Right atrium auricular region (tissue), 2 donors: Measurements from ENCODE around the gene COA8. TPM values are rescaled to one million over a fixed set of nuclear protein-coding genes. Genes with fewer than 3 reads are reported as not detected.

ENCODE experiments used
- DNase-seq: peaks from one replicate; pipeline ENCODE4 v3.0.0-alpha.2; 2019; ENCODE audit warnings: low spot score
- H3K27ac ChIP-seq, 2 donors: fragments of 200-600 bp; sonication (generic); 1 replicate in 1 of 2; 2 replicates in 1 of 2; pipeline ENCODE4 v1.5.1; 2016 to 2019
- H3K27me3 ChIP-seq, 2 donors: fragments of 200-600 bp; sonication (generic); one replicate each; pipeline versions ENCODE4 v1.5.1 to v1.6.0; 2017 to 2019
- H3K36me3 ChIP-seq: fragments of 200-600 bp; sonication (generic); one replicate; pipeline ENCODE4 v1.5.1; 2016
- H3K4me1 ChIP-seq, 2 donors: fragments of 200-600 bp; sonication (generic); one replicate each; pipeline versions ENCODE4 v1.5.1 to v1.6.0; 2017 to 2019
- H3K4me3 ChIP-seq, 2 donors: fragments of 200-600 bp; sonication (generic); 1 replicate in 1 of 2; 2 replicates in 1 of 2; pipeline ENCODE4 v1.5.1; 2017 to 2019; ENCODE audit warnings: mild to moderate bottlenecking in 1 of 2, moderate library complexity in 1 of 2
- H3K9me3 ChIP-seq, 2 donors: fragments of 200-600 bp; sonication (generic); one replicate each; pipeline ENCODE4 v1.5.1; 2019
- CTCF ChIP-seq, 2 donors: fragments of 200-600 bp; sonication (generic); IDR thresholded peaks; one replicate each; pipeline ENCODE4 v1.5.1; 2019; ENCODE audit warnings: antibody characterized with exemption in 2 of 2
- total RNA-seq, 2 donors: library from RNA; depleted of rRNA; stranded (reverse); fragments of >200 nt; gene quantifications; one replicate each; pipeline ENCODE4 v1.1.0, GENCODE V29; 2016

COA8 gene
- total RNA-seq, 2 donors from 2014 or later, result 21.3 to 53.2 TPM

- peak overlapping the region; percentile 63 to 76 for H3K27ac ChIP-seq
- peaks cover 49% of the 10 kb centered on the region for H3K36me3 ChIP-seq
- H3K4me1 ChIP-seq, result peaks cover 0 to 32% of the 10 kb centered on the region in 2 donors
- no peak overlapping the region for H3K4me3 ChIP-seq
- DNase-seq, result peak; percentile 94
- no peak for TF ChIP-seq CTCF (IDR thresholded peaks at IDR 0.05)
- no peaks in the 10 kb centered on the region for H3K27me3 ChIP-seq
- H3K9me3 ChIP-seq, result no peaks in the 10 kb centered on the region
These were observed 13.7 kb downstream of the COA8 start for GRCh38 chr14:103576371-103577024.

GRCh38 chr14:103578401-103579075 lies 15.8 kb downstream of the COA8 start:
- H3K4me1 ChIP-seq, result peaks cover 0 to 32% of the 10 kb centered on the region in 2 donors
- no peaks in the 10 kb centered on the region for H3K27me3 ChIP-seq
- no peak for DNase-seq
- H3K36me3 ChIP-seq, result peaks cover 36% of the 10 kb centered on the region
- H3K4me3 ChIP-seq, result no peak overlapping the region
- TF ChIP-seq CTCF (IDR thresholded peaks at IDR 0.05), result no peak
- no peaks in the 10 kb centered on the region for H3K9me3 ChIP-seq
- H3K27ac ChIP-seq, result no peak overlapping the region

- Histone ChIP-seq H3K4me3 (no peak overlapping the region), H3K9me3 (no peaks in the 10 kb centered on the region), H3K4me1 (peaks cover 0 to 13% of the 10 kb centered on the region in 2 donors), H3K27ac (no peak overlapping the region), H3K36me3 (peaks cover 23% of the 10 kb centered on the region), H3K27me3 (no peaks in the 10 kb centered on the region)
- no peak for DNase-seq
- no peak for TF ChIP-seq CTCF (IDR thresholded peaks at IDR 0.05)
These were observed 18.4 kb downstream of the COA8 start for GRCh38 chr14:103581206-103581605.

GRCh38 chr14:103581954-103582703 lies 19.4 kb downstream of the COA8 start:
- Histone ChIP-seq H3K4me3 (no peak overlapping the region), H3K36me3 (peaks cover 23% of the 10 kb centered on the region), H3K4me1 (peaks cover 0 to 4% of the 10 kb centered on the region in 2 donors), H3K9me3 (no peaks in the 10 kb centered on the region), H3K27me3 (no peaks in the 10 kb centered on the region), H3K27ac (no peak overlapping the region)
- TF ChIP-seq CTCF (IDR thresholded peaks at IDR 0.05), result no peak
- DNase-seq, result no peak

- H3K9me3 ChIP-seq, result no peaks in the 10 kb centered on the region
- no peak overlapping the region for H3K4me3 ChIP-seq
- H3K27me3 ChIP-seq, result no peaks in the 10 kb centered on the region
- DNase-seq, result no peak
- no peak overlapping the region for H3K27ac ChIP-seq
- H3K4me1 ChIP-seq, result no peaks in the 10 kb centered on the region
- TF ChIP-seq CTCF (IDR thresholded peaks at IDR 0.05), result no peak
- peaks cover 19% of the 10 kb centered on the region for H3K36me3 ChIP-seq
These were observed 21.7 kb downstream of the COA8 start for GRCh38 chr14:103584326-103584915.
